Activated B cell treated with CpG ODN at 0.5 μM for 24 hours (primary cell): ENCODE results near the gene FGF21. TPM values are rescaled to one million over a fixed set of nuclear protein-coding genes. Genes with fewer than 3 reads are reported as not detected.

Experiments
- ATAC-seq: fragments of 200-7000 bp; cut with Tn5 transposase; one replicate; pipeline ENCODE4 v1.10.0; 2021; ENCODE audit warnings: low read depth, mild to moderate bottlenecking, moderate library complexity
- CTCF ChIA-PET: fragments of 350-600 bp; sonication (Branson Sonifier 250); formaldehyde crosslinking; loops from one replicate; lab custom pipeline; 2021; ENCODE audit warnings: antibody characterized with exemption; lab: Charles Lee
- POLR2A ChIA-PET: fragments of 350-600 bp; sonication (Branson Sonifier 250); formaldehyde crosslinking; loops from one replicate; lab custom pipeline; 2021; ENCODE audit warnings: antibody characterized with exemption; lab: Charles Lee
- DNase-seq: peaks from one replicate; pipeline ENCODE4 v3.0.0; 2022
- H3K27ac Mint-ChIP-seq: one replicate; pipeline ENCODE4 v1.8.0; 2020; ENCODE audit warnings: mixed read lengths
- H3K27me3 Mint-ChIP-seq: one replicate; pipeline ENCODE4 v1.8.0; 2021; ENCODE audit warnings: mixed read lengths
- H3K36me3 Mint-ChIP-seq: one replicate; pipeline ENCODE4 v1.8.0; 2021; ENCODE audit warnings: low read depth, mixed read lengths
- H3K4me1 Mint-ChIP-seq: one replicate; pipeline ENCODE4 v1.8.0; 2021; ENCODE audit warnings: mixed read lengths
- H3K4me3 Mint-ChIP-seq: one replicate; pipeline ENCODE4 v1.8.0; 2020; ENCODE audit warnings: mild to moderate bottlenecking, mixed read lengths
- H3K9me3 Mint-ChIP-seq: one replicate; pipeline ENCODE4 v1.8.0; 2020; ENCODE audit warnings: mixed read lengths
- CTCF ChIP-seq: fragments of 200-600 bp; IDR thresholded peaks from one replicate; pipeline ENCODE4 v1.8.0; 2022; ENCODE audit warnings: antibody characterized with exemption, mild to moderate bottlenecking
- intact Hi-C: fragments of 100-400 bp; cut with micrococcal nuclease; formaldehyde crosslinking; loops from one replicate; pipeline ENCODE4 v1.15.1; 2024
- total RNA-seq: library from RNA; stranded (reverse); gene quantifications from 2 replicates; pipeline ENCODE4 v1.2.3, GENCODE V29; 2022

The FGF21 gene
- total RNA-seq, 1 donor from 2014 or later: not detected

GRCh38 chr19:48794291-48794690 lies 39.0 kb downstream of the FGF21 start:
- no peak overlapping the region for H3K27ac Mint-ChIP-seq
- POLR2A ChIA-PET: interaction anchor here (2.5 kb wide), 1 partner anchor 42 kb away, joined by 20 read pairs; the partner anchor contains the start of gene HSD17B14
- H3K27me3 Mint-ChIP-seq: no peaks in the 10 kb centered on the region
- DNase-seq (no peak), ATAC-seq (no peak)
- intact Hi-C loops: no loop called here
- no peaks in the 10 kb centered on the region for H3K36me3 Mint-ChIP-seq
- no peaks in the 10 kb centered on the region for H3K9me3 Mint-ChIP-seq
- peaks cover 10% of the 10 kb centered on the region for H3K4me1 Mint-ChIP-seq
- TF ChIP-seq CTCF: no peak
- CTCF ChIA-PET: interaction anchor here (1.0 to 10.4 kb wide), 4 partner anchors 13 to 176 kb away, joined by 3 to 272 read pairs (median 18); partner anchors contain the start of genes BCAT2 and HSD17B14
- peak overlapping the region; percentile 38 for H3K4me3 Mint-ChIP-seq

GRCh38 chr19:48795055-48795684 lies 39.8 kb downstream of the FGF21 start:
- ATAC-seq (peak; percentile 98), DNase-seq (peak; percentile 79)
- peak; percentile 86 for TF ChIP-seq CTCF
- ChIA-PET POLR2A (interaction anchor here (0.5 to 2.5 kb wide), 19 partner anchors 10 to 1093 kb away, joined by 3 to 23 read pairs (median 6); partner anchors contain the start of genes BCAT2, CA11, GYS1 and HSD17B14), CTCF (interaction anchor here (0.7 to 10.4 kb wide), 22 partner anchors 12 to 198 kb away, joined by 3 to 272 read pairs (median 4); partner anchors contain the start of genes BCAT2, CA11, FTL and GYS1)
- intact Hi-C loops: loop anchor here (1.0 kb wide), 5 partner anchors 16 to 176 kb away; partner anchors contain the start of genes BCAT2 and FTL
- H3K4me1 Mint-ChIP-seq: peaks cover 10% of the 10 kb centered on the region
- H3K9me3 Mint-ChIP-seq: no peaks in the 10 kb centered on the region
- no peaks in the 10 kb centered on the region for H3K36me3 Mint-ChIP-seq
- H3K4me3 Mint-ChIP-seq: peak overlapping the region; percentile 94
- no peaks in the 10 kb centered on the region for H3K27me3 Mint-ChIP-seq
- peak overlapping the region; percentile 88 for H3K27ac Mint-ChIP-seq

- POLR2A ChIA-PET: interaction anchor here (0.5 to 2.5 kb wide), 19 partner anchors 9 to 1093 kb away, joined by 3 to 23 read pairs (median 6); partner anchors contain the start of genes BCAT2, CA11, GYS1 and HSD17B14
- CTCF ChIA-PET: interaction anchor here (0.7 to 10.4 kb wide), 21 partner anchors 12 to 198 kb away, joined by 3 to 272 read pairs (median 4); partner anchors contain the start of genes BCAT2, CA11, FTL and GYS1
- Mint-ChIP-seq H3K4me3 (peak overlapping the region; percentile 94), H3K27me3 (no peaks in the 10 kb centered on the region), H3K9me3 (no peaks in the 10 kb centered on the region), H3K27ac (peak overlapping the region; percentile 88), H3K4me1 (peaks cover 10% of the 10 kb centered on the region), H3K36me3 (no peaks in the 10 kb centered on the region)
- intact Hi-C loops: loop anchor here (1.0 kb wide), 5 partner anchors 16 to 176 kb away; partner anchors contain the start of genes BCAT2 and FTL
- ATAC-seq (no peak), DNase-seq (no peak)
- no peak for TF ChIP-seq CTCF
Measured at GRCh38 chr19:48795685-48796070, 40.4 kb downstream of the FGF21 start.

GRCh38 chr19:48796298-48797083 lies 41.2 kb downstream of the FGF21 start:
- TF ChIP-seq CTCF: no peak
- Mint-ChIP-seq H3K27ac (no peak overlapping the region), H3K9me3 (no peaks in the 10 kb centered on the region), H3K4me3 (no peak overlapping the region), H3K27me3 (no peaks in the 10 kb centered on the region), H3K36me3 (no peaks in the 10 kb centered on the region), H3K4me1 (peaks cover 10% of the 10 kb centered on the region)
- ChIA-PET CTCF (interaction anchor here (1.4 to 10.4 kb wide), 5 partner anchors 9 to 197 kb away, joined by 3 to 272 read pairs (median 6); partner anchors contain the start of genes CA11, GYS1, HSD17B14 and RUVBL2), POLR2A (interaction anchor here (0.6 to 2.5 kb wide), 7 partner anchors 15 to 1012 kb away, joined by 3 to 23 read pairs (median 9); partner anchors contain the start of genes BCAT2, HSD17B14 and PPP1R15A)
- no peak for ATAC-seq
- DNase-seq: no peak
- intact Hi-C loops: no loop called here
